Spleen (tissue), 11 donors: ENCODE data around the gene SUMF2. TPM values are rescaled to one million over a fixed set of nuclear protein-coding genes. Genes with fewer than 3 reads are reported as not detected.

Source experiments
- DNase-seq: peaks from one replicate; pipeline ENCODE4 v3.0.0-alpha.2; 2020
- H3K27ac ChIP-seq, 8 donors: fragments of 200-600 bp; sonication (generic) in 7 of 8; 1 replicate in 4 of 8; 2 replicates in 4 of 8; pipeline versions ENCODE4 v1.5.0 to v1.8.0; 2016 to 2021; ENCODE audit warnings: inconsistent platforms in 4 of 8, mild to moderate bottlenecking in 4 of 8, moderate library complexity in 1 of 8
- H3K27me3 ChIP-seq, 7 donors: fragments of 200-600 bp; sonication (generic) in 6 of 7; replicated peaks in 1 of 7; 1 replicate in 4 of 7; 2 replicates in 3 of 7; pipeline versions ENCODE4 v1.5.0 to v1.8.0; 2016 to 2021; ENCODE audit warnings: inconsistent platforms in 3 of 7, mild to moderate bottlenecking in 1 of 7
- H3K36me3 ChIP-seq, 6 donors: fragments of 200-600 bp; sonication (generic) in 5 of 6; 1 replicate in 4 of 6; 2 replicates in 2 of 6; pipeline versions ENCODE4 v1.5.0 to v1.8.0; 2016 to 2021; ENCODE audit warnings: inconsistent platforms in 2 of 6
- H3K4me1 ChIP-seq, 6 donors: fragments of 200-600 bp; sonication (generic) in 5 of 6; 1 replicate in 3 of 6; 2 replicates in 3 of 6; pipeline versions ENCODE4 v1.5.0 to v1.8.0; 2016 to 2021; ENCODE audit warnings: inconsistent platforms in 3 of 6
- H3K4me3 ChIP-seq, 8 donors: fragments of 200-600 bp; sonication (generic) in 7 of 8; 1 replicate in 4 of 8; 2 replicates in 4 of 8; pipeline versions ENCODE4 v1.5.0 to v1.8.0; 2016 to 2021; ENCODE audit warnings: inconsistent platforms in 4 of 8, mild to moderate bottlenecking in 4 of 8, moderate library complexity in 2 of 8
- H3K9me3 ChIP-seq, 8 donors: fragments of 200-600 bp; sonication (generic) in 7 of 8; 1 replicate in 4 of 8; 2 replicates in 4 of 8; pipeline versions ENCODE4 v1.5.0 to v1.8.0; 2016 to 2021; ENCODE audit warnings: inconsistent platforms in 4 of 8
- POLR2A ChIP-seq, 3 donors: fragments of 450-650 bp; IDR thresholded peaks; one replicate each; pipeline ENCODE4 v1.5.1; 2017; ENCODE audit warnings: antibody characterized with exemption in 3 of 3, mild to moderate bottlenecking in 1 of 3
- POLR2AphosphoS5 ChIP-seq, 3 donors: sonication (generic); formaldehyde crosslinking; IDR thresholded peaks; one replicate each; pipeline ENCODE4 v1.5.1; 2017; ENCODE audit warnings: antibody characterized with exemption in 3 of 3
- whole genome bisulfite sequencing, 5 donors: extraction: QIAGEN DNeasy Blood & Tissue Kit in 3 of 5; methylation state at CpG; one replicate each; pipeline versions ENCODE4 v1.1.5 to v1.1.7; 2013 to 2018; 5-methylcytosine and 5-hydroxymethylcytosine counted together
- intact Hi-C: fragments of 100-400 bp; cut with DNase I; formaldehyde crosslinking; loops from one replicate; pipeline ENCODE4 v1.15.0; 2023; ENCODE audit warnings: low total_unique reads
- polyA plus RNA-seq, 3 donors: library from polyadenylated mRNA; stranded (reverse); fragments of 200-250 nt; gene quantifications; one replicate each; pipeline ENCODE4 v1.2.1, GENCODE V29; 2013
- small RNA-seq, 4 donors: library from RNA; depleted of rRNA; stranded (forward); fragments of <200 nt; gene quantifications; one replicate each; pipeline ENCODE3, GENCODE V24; 2016
- total RNA-seq, 7 donors: library from RNA; depleted of rRNA in 3 of 7; stranded (reverse); fragments of >200 nt in 3 of 7; fragmentation: NEBNext Ultra II Directional in 4 of 7; extraction: Animal tissue kit (Norgen Biotek cat#: 25700) in 4 of 7; gene quantifications; one replicate each; pipeline versions ENCODE4 v1.1.0 to v1.2.1, GENCODE V29; 2016 to 2021
- TF ChIP-seq, protein P1 (sequence below), 11 experiments: fragments of 200-600 bp in 7 of 11; fragments of 450-650 bp in 4 of 11; sonication (generic) in 4 of 11; IDR thresholded peaks in 8 of 11; conservative IDR thresholded peaks in 3 of 11; 1 replicate in 7 of 11; 2 replicates in 4 of 11; pipeline versions ENCODE4 v1.4.0 to v1.8.0; 2016 to 2021; ENCODE audit warnings: antibody characterized with exemption in 11 of 11, inconsistent platforms in 4 of 11, mild to moderate bottlenecking in 1 of 11
- donor health status: healthy with polysubstance abuse.
- donor health status: DM: no; HTN: no; CAD: no; lungs with moderate emphysema.
- donor health status: DM: no; HTN: no; CAD: no.
- donor health status: Bipolar disorder and iron deficiency.
- donor health status: healthy.
- donor health status: DM: no; HTN: no; CAD: no.
- donor health status: DM: yes; HTN: yes; CAD: no.

The SUMF2 gene
- total and polyA plus RNA-seq, 10 donors, result 57.1 to 145 (median 119) TPM

DNA sequence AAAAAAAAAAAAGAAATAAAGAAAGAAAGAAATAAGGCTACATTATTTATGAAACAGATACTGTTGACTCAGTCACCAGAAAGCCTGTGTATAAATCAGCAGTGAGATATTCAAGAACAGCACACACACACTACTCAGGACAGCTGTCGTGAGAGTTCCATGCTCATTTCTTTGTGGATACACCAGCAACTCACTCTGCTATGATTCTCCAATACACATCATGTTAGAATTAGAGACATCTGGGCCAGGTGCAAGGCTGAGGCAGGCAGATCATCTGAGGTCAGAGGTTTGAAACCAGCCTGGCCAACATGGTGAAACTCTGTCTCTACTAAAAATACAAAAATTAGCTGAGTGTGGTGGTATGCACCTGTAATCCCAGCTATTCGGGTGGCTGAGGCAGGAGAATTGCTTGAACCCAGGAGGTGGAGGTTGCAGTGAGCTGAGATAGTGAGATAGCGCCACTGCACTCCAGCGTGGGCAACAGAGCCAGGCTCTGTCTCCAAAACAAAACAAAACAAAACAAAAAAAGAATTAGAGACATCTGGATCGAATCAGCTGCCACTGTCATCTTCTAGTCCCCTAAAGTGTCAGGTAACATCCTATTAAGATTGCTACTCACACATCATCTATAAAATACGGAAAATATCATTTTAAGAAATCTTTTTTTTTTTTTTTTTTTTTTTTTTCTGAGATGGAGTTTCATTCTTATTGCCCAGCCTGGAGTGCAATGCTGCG lies 63.3 kb downstream of the SUMF2 start:
- H3K27me3 ChIP-seq, result no peaks in the 10 kb centered on the region
- no peak overlapping the region for H3K4me3 ChIP-seq
- H3K27ac ChIP-seq, result no peak overlapping the region
- H3K36me3 ChIP-seq, result no peaks in the 10 kb centered on the region
- H3K4me1 ChIP-seq, result no peaks in the 10 kb centered on the region
- DNase-seq, result no peak
- TF ChIP-seq, protein P1, sequence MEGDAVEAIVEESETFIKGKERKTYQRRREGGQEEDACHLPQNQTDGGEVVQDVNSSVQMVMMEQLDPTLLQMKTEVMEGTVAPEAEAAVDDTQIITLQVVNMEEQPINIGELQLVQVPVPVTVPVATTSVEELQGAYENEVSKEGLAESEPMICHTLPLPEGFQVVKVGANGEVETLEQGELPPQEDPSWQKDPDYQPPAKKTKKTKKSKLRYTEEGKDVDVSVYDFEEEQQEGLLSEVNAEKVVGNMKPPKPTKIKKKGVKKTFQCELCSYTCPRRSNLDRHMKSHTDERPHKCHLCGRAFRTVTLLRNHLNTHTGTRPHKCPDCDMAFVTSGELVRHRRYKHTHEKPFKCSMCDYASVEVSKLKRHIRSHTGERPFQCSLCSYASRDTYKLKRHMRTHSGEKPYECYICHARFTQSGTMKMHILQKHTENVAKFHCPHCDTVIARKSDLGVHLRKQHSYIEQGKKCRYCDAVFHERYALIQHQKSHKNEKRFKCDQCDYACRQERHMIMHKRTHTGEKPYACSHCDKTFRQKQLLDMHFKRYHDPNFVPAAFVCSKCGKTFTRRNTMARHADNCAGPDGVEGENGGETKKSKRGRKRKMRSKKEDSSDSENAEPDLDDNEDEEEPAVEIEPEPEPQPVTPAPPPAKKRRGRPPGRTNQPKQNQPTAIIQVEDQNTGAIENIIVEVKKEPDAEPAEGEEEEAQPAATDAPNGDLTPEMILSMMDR (IDR thresholded peaks at IDR 0.05 in 8 of 11, conservative IDR thresholded peaks at IDR 0.05 in 3 of 11), result no peak
- TF ChIP-seq POLR2AphosphoS5 (IDR thresholded peaks at IDR 0.05), result no peak
- no peak for TF ChIP-seq POLR2A (IDR thresholded peaks at IDR 0.05)
- 74 to 85% (median 80%) methylated on average over 7 of the region's 7 CpGs for WGBS, 5 donors
- intact Hi-C loops, result no loop called here
- no peaks in the 10 kb centered on the region for H3K9me3 ChIP-seq

Small RNAs within 50 kb of the gene (small RNA-seq; reads per million reads assigned to genes)
- gene SNORA15 (0 reads per million in 4 donors), gene SNORA22B (0 reads per million in 4 donors)

Other genes with a start within 250 kb of the SUMF2 start
- gene SEPTIN14, start 201.5 kb upstream of the SUMF2 start, total RNA-seq, result under 1 TPM in 2 of 7 donors, not detected in 5; 0.09 to 0.20 TPM
- not detected for gene SEPTIN14, start 201.5 kb upstream of the SUMF2 start, polyA plus RNA-seq
- 1 to 10 TPM; 2.0 to 6.2 (median 3.5) TPM for gene ZNF713, start 176.8 kb upstream of the SUMF2 start, total RNA-seq
- gene ZNF713, start 176.8 kb upstream of the SUMF2 start, polyA plus RNA-seq, result 1 to 10 TPM in 1 of 3 donors, under 1 TPM in 2; 0.38 to 1.0 (median 0.74) TPM
- gene MRPS17, start 112.4 kb upstream of the SUMF2 start, total RNA-seq, result 10 to 100 TPM in 2 of 7 donors, 1 to 10 TPM in 5; 6.4 to 10.2 (median 8.7) TPM
- 10 to 100 TPM; 10.2 to 14.1 (median 12.5) TPM for gene MRPS17, start 112.4 kb upstream of the SUMF2 start, polyA plus RNA-seq
- 10 to 100 TPM; 31.8 to 54.1 (median 37.1) TPM for gene NIPSNAP2, start 99.7 kb upstream of the SUMF2 start, total RNA-seq
- 10 to 100 TPM; 26.8 to 44.6 (median 29.7) TPM for gene NIPSNAP2, start 99.7 kb upstream of the SUMF2 start, polyA plus RNA-seq
- 10 to 100 TPM in 2 of 7 donors, 1 to 10 TPM in 5; 5.0 to 11.3 (median 7.3) TPM for gene PSPH, start 12.8 kb upstream of the SUMF2 start, total RNA-seq
- 1 to 10 TPM; 2.2 to 8.4 (median 4.8) TPM for gene PSPH, start 12.8 kb upstream of the SUMF2 start, polyA plus RNA-seq
- 100 to 1,000 TPM in 1 of 7 donors, 10 to 100 TPM in 6; 71.5 to 107 (median 84.9) TPM for gene CCT6A, start 12.5 kb upstream of the SUMF2 start, total RNA-seq
- gene CCT6A, start 12.5 kb upstream of the SUMF2 start, polyA plus RNA-seq, result 100 to 1,000 TPM; 113 to 139 (median 133) TPM
- 1 to 10 TPM in 6 of 7 donors, not detected in 1; 1.0 to 3.4 (median 1.8) TPM for gene PHKG1, start 28.7 kb downstream of the SUMF2 start, total RNA-seq
- gene PHKG1, start 28.7 kb downstream of the SUMF2 start, polyA plus RNA-seq, result 1 to 10 TPM in 1 of 3 donors, under 1 TPM in 2; 0.86 to 1.2 (median 0.93) TPM
- 100 to 1,000 TPM; 192 to 371 (median 228) TPM for gene CHCHD2, start 42.2 kb downstream of the SUMF2 start, total RNA-seq
- gene CHCHD2, start 42.2 kb downstream of the SUMF2 start, polyA plus RNA-seq, result 100 to 1,000 TPM; 265 to 476 (median 453) TPM
- not detected for gene NUPR2, start 52.1 kb downstream of the SUMF2 start, total RNA-seq
- not detected for gene NUPR2, start 52.1 kb downstream of the SUMF2 start, polyA plus RNA-seq